ENCODE measurements around the gene FAM25G. TPM values are rescaled to one million over a fixed set of nuclear protein-coding genes. Genes with fewer than 3 reads are reported as not detected.
"Not testable (repeated sequence)": the region's sequence is repeated elsewhere in the genome, so short reads cannot be mapped to it uniquely, and the experiment has no call there.

The FAM25G gene
- total RNA-seq, 2 donors from 2014 or later: not detected

DNA sequence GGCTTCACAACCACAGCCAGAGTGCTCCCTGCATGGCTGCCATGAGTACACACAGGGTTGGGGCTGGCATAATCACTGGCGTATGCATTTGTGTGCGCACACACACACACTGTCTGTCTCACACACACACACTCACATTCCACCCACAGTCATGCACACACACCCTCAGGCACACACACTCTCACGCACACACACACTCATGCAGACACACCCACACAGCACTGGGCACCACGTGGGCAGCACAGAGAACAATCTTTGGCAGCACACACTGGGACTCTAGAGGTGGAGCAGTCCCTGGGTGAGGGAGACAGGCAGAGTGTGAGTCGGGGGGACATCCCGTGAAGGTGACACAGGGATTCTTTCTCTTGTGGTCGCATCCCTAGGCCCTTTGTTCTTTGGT, 18.0 kb downstream of the FAM25G start:
- not testable (repeated sequence) for H3K27me3 ChIP-seq; H3K27ac ChIP-seq; DNase-seq (ENCODE audit: low spot score); H3K4me3 ChIP-seq; H3K36me3 ChIP-seq; H3K4me1 ChIP-seq; H3K9me3 ChIP-seq

- H3K36me3 ChIP-seq; H3K4me1 ChIP-seq; H3K9me3 ChIP-seq; H3K27ac ChIP-seq; DNase-seq (ENCODE audit: low spot score); H3K4me3 ChIP-seq; H3K27me3 ChIP-seq: not testable (repeated sequence)
These were observed 18.9 kb downstream of the FAM25G start for GRCh38 chr10:47472647-47473046.

DNA sequence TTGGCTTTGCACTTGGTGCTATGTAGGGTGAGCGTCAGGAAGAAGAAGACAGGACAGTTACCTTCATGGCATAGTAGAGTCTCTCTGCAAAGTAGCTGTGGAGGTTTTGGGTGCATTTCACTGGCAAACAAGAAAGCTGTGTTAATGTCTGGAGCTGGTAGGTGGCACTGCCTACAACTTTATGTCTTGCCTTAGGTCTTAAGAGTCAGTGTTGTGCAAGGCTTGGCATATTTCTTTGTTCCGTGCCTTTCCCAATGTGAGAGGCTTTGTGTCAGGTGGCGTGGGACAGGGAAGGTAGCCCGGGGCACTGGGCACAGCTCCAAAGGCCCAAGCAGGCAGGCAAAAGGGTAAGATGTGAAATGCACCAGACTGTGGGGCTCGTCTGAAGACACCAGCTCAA, 19.4 kb downstream of the FAM25G start:
- H3K27ac ChIP-seq; H3K36me3 ChIP-seq; H3K27me3 ChIP-seq; H3K4me1 ChIP-seq; H3K4me3 ChIP-seq; H3K9me3 ChIP-seq; DNase-seq (ENCODE audit: low spot score): not testable (repeated sequence)

DNA sequence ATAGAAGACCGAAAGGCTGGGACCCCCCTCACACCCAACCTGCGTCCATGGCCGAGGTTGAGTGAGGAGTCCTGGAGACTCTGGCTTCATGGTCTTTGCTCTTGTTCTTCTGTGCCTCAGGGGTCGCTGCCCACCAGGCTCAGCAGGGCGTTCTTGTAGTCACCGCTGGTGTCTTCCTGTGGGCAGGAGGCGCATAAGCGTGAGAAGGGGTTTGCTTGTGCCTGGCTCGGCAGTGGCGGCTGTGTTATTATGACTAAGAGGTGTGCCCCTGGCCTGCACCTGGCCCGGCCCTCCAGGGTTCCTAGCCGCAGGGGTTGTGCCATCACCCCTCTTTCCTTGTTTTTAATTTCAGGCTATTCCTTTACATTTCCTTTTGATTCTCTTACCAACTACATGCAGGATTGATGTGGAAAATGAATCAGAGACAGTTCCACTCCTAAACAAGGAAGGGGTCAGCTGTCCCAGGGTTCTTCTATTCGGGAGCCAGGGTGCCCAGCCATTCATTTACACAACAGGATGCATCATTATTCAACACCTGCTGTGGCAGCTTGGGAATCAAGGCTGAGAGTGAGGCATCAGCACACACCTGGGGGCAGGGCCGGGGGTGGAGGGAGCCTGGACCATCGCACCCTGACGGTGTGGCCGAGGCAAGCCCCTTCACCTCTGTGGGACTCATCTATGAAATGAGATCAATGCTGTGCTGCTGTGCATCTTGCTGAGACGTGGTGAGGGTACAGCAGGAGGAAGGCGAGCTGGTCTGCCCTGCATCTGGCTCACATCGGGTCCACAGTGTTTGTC, 22.6 kb downstream of the FAM25G start:
- not testable (repeated sequence) for H3K36me3 ChIP-seq; DNase-seq (ENCODE audit: low spot score); H3K4me3 ChIP-seq; H3K9me3 ChIP-seq; H3K27me3 ChIP-seq; H3K4me1 ChIP-seq; H3K27ac ChIP-seq

DNA sequence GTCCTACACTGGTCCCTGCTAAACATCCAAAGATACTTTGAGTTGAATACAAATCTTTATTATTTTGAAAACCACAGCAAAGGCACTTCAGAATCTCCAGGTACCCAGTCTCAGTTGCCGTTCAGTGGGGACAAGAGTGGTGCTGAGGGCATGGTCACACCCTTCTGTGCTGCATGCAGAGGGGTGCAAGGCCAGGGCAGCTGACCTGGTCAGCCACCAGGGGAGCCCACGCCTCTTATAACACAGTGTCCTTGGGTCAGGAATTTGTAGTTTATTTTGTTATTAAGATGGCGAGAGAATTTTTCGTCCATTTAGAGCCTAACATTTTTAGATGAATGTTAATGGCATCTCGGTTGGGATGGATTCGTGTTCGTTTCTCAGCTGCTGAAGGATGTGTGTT, 23.5 kb downstream of the FAM25G start:
- not testable (repeated sequence) for H3K36me3 ChIP-seq; H3K4me3 ChIP-seq; H3K4me1 ChIP-seq; H3K27ac ChIP-seq; H3K27me3 ChIP-seq; H3K9me3 ChIP-seq; DNase-seq (ENCODE audit: low spot score)

DNA sequence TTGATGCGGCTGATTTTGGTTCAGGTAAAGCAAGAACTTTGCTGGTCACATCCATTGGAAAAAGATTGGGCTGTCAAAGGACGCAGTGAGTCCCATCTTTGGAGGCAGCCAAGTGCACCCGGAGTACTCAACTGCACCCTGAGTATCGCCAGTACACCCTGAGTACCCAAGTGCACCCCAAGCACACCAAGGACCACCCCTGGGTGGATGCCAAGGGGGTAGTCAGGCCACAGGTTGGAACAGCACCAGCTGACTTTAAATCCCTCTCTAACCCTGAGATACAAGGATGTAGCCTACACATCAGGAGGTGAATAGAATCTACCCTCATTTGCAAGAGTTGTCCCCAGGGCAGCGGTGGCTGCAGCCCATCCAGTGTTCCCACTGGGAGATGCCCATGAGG, 24.0 kb downstream of the FAM25G start:
- H3K9me3 ChIP-seq; H3K4me3 ChIP-seq; H3K27ac ChIP-seq; DNase-seq (ENCODE audit: low spot score); H3K4me1 ChIP-seq; H3K36me3 ChIP-seq; H3K27me3 ChIP-seq: not testable (repeated sequence)

- DNase-seq (ENCODE audit: low spot score); H3K27ac ChIP-seq; H3K9me3 ChIP-seq; H3K4me3 ChIP-seq; H3K36me3 ChIP-seq; H3K27me3 ChIP-seq; H3K4me1 ChIP-seq: not testable (repeated sequence)
These were observed 26.1 kb downstream of the FAM25G start for GRCh38 chr10:47465216-47465917.

DNA sequence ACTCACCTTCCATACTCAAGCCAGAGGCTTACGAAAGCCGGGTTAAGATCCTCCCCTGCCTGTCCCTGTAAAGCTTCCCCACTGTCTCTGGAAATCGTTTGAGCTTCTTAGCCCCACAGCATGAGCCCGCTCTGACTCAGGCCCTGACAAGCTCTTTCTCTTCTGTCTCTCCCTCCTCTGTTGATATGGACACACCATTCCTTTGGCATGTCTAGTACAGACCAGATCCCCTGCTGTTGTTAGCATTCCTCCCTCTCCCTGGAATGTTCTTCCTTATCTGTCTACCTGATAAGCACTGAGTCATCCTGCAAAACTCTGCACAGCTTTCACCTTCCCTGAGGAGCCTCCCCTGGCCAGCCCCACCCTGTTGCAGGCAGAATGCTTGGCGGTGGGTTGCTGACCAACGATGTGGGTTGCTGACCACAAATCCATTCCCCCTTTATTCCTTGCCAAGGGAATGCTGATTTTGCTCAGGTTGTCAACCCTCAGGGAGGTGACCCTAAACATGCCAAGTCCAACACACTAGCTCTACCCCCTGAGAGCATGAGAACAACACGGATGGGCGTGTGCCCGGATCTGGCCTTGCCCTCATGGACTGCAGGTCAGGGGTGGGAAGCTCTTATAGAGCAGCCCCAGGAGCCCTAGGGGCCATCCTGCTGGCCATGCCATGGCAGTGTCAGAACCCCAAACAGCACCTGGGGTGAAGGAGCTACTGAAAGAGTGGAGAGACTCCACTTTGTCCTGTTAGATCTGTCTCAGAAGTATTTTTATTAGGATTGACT, 28.7 kb downstream of the FAM25G start:
- H3K27me3 ChIP-seq; H3K4me1 ChIP-seq; H3K27ac ChIP-seq; H3K4me3 ChIP-seq; DNase-seq (ENCODE audit: low spot score); H3K36me3 ChIP-seq; H3K9me3 ChIP-seq: not testable (repeated sequence)

DNA sequence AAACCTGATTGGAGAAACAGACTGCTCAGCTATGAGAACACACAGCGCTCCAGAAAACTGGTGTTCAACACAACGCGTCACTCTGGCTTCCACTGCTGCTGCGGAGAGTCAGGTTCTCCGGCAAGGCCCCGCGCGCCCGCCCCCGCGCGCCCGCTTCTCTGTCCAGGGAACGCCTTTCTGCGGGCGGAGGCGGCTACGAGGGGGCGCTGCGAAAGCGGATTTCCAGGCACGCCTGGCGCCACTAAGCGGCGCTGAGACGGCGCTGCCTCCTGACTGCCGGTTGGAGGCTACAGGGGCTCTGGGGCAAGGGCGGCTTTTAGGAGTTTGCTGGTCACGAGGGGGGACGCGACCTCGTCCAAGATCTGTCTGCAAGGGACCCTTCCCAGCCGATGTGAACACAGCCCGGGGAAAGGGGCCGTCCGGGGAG, 30.2 kb downstream of the FAM25G start:
- not testable (repeated sequence) for H3K9me3 ChIP-seq, H3K4me1 ChIP-seq, H3K36me3 ChIP-seq, H3K27ac ChIP-seq, H3K27me3 ChIP-seq
- peak overlapping the region in 1 of 2 donors; percentile 13 for H3K4me3 ChIP-seq
- TF ChIP-seq, protein P1, sequence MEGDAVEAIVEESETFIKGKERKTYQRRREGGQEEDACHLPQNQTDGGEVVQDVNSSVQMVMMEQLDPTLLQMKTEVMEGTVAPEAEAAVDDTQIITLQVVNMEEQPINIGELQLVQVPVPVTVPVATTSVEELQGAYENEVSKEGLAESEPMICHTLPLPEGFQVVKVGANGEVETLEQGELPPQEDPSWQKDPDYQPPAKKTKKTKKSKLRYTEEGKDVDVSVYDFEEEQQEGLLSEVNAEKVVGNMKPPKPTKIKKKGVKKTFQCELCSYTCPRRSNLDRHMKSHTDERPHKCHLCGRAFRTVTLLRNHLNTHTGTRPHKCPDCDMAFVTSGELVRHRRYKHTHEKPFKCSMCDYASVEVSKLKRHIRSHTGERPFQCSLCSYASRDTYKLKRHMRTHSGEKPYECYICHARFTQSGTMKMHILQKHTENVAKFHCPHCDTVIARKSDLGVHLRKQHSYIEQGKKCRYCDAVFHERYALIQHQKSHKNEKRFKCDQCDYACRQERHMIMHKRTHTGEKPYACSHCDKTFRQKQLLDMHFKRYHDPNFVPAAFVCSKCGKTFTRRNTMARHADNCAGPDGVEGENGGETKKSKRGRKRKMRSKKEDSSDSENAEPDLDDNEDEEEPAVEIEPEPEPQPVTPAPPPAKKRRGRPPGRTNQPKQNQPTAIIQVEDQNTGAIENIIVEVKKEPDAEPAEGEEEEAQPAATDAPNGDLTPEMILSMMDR (IDR thresholded peaks at IDR 0.05): peak in 1 of 2 donors; percentile 54
- peak; percentile 67 for DNase-seq (ENCODE audit: low spot score)
